NOMO-1 treated with DMSO at 0.1 percent for 48 hours (cell line): ENCODE measurements around the gene STARD7.
A peak's percentile ranks its signal among the peaks of the same experiment; 100 is the strongest.
"Not testable (repeated sequence)": the region's sequence is repeated elsewhere in the genome, so short reads cannot be mapped to it uniquely, and the experiment has no call there.

Source experiments
- DNase-seq: peaks from one replicate; lab custom pipeline; 2025; ENCODE audit not compliant: unreplicated experiment; lab: John Stamatoyannopoulos, UW

Gene STARD7

DNA sequence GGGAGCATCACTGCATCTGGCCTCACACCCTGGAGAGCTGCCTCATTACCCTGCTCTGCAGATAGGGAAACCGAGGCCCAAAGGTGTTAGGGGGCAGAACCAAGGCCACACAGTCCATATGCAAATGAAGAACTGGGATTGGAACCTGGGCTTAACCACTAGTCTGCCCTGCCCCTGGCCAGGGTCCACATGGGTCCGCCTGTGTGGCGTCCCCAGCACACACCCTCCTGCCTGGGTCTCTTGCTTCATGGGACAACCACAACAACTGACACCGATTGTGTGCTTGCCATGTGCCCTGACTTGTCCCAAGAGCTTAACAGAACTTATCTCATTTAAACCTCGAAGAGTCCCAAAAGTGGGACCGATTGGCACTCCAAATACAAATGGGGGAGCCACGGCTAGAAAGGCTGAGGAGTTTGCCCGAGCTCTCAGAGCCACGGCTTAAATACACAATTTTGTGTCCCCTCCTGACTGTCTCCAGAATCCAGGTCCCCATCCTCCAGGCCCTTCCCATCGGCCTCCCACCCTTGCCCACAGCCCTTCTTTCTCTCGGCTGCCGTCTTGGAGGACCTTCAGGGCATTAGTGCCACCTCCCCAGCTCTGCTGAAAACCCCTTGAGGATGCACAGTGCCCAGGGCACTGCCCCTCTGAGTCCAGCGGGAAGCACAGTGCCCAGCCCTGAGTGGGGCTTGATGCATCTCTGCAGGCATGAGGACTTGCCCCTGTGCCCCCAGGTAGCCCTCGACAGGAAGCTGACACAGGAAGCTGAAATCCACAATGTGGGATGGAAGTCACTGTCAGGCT, 57.6 kb downstream of the STARD7 start:
- DNase-seq: no peak

DNA sequence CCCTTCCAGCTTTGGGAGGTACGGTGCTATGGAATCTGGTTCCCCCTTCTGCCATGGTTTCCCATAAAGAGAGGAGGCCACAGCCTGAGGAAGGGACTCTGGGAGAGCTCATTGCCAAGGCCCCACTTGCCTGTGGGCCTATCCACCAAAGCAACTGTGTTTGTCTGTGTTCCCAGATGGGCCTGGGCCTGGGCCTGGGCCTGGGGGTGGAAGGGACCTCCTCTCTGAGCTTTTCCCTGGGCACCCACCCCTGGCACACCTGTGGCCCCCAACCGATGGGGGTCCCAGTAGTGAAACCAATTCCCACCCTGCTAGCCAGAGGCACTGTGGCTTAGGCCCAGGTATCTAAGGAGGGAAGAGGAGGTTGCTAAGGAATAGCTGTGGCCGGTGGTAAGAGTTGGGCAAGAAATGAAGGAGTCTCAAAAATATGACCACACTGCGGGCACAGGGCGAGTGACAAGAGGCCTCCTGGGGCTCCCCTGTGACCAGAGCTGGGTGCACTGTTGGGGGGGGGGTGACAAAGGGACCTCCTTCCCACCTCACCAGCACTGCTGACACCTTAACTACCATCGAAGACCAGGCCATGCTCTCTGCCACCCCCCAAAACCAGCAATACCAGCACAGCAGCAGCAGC, 58.5 kb downstream of the STARD7 start:
- no peak for DNase-seq

DNA sequence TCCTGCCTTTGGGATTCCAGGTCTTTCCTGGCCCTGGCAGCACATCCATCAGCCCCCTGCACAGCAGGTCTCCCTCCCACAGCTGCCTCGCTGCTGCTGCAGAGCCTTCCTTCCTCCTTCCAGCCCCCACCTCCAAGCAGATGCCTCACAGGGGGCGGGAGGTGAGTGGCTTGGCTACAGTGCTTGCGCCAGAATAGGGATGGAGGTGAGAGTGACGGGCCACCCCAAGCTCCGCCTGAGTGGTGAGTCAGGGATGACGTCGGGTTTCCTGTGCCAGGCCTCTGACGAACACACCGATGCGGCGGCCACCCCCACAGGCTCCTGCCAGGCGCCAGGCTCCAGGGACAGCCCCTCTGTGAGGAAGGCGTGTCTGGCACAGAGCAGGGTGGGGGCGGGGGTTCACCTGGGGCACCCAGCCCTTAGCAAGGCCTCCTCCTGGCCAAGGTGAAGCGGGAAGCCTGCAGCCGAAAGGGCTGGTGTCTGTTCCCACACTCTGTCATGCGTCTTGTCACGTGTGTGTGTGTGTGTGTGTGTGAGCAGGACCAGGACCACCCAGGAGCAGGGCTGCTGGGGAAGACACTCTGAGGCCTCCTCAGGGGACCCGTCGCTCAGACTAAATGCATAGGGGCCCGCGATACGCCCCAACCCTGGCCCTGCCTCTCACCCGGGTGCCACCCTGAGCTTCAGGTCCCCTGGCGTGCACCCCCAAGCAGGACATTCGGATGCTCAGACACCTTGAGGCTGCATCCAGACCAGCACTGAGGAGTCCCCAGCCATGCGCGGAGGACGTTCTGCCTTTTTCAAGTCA, 60.0 kb downstream of the STARD7 start:
- DNase-seq: peak; percentile 83

DNA sequence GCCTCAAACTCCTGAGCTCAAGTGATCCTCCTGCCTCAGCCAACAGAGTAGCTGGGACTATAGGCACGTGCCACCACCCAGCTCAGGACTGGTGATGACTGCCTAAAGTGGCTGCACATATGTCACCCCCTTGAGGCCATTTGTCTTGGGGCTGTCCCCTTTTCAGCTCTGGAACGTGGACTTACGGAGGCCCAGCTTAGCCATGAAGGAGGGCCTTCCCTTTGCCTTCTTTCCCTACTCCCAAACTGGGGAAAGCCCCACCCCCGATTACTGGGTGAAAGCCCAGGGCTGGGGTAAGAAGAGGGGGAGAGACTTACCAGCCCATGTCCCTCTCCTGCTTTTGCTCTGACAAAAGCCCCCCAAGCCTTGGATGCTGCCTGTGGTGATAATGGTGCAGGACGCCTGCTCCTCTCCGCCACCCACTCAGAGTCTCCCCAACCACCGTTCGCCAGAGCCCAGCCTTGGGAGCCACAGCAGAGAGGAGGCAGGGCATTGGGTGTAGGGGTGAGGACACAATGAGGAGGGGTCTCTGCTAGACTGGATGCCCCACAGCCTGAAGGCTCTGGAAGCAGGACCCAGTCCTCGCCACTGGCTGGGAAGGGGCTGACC, 60.9 kb downstream of the STARD7 start:
- no peak for DNase-seq

DNA sequence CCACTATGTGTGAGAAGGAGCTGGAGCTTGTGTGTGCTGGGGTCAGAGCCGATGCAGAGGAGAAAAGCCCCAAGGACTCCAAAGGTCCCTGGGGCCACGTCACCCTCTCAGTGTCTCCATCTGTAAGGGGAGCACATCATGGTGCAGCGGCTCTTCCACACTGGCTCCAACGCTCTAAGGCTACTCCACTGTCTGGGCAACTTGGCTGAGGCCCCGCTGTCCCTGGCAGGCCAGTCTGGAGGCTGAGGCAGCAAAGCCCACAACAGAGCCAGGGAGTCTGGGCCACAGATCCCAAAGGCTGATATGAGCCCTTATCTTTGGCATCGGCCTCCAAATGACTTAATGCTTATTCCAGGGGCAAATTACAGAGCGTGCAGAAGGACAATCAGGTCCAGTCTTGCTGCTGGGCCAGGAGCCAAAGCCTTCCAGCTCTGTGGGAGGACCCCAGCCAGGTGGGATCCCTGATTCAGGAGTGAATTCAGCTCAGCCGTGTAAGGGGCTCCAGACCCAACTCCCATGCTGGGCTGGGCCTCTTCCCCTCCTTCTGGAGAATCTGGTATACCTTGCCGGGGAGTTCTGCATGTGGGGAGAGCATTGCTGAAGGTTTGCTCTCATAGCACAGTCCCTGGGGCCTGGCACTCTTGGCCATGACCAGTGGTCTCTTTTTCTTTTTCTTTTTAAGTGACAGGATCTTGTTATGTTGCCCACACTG, 61.6 kb downstream of the STARD7 start:
- no peak for DNase-seq

DNA sequence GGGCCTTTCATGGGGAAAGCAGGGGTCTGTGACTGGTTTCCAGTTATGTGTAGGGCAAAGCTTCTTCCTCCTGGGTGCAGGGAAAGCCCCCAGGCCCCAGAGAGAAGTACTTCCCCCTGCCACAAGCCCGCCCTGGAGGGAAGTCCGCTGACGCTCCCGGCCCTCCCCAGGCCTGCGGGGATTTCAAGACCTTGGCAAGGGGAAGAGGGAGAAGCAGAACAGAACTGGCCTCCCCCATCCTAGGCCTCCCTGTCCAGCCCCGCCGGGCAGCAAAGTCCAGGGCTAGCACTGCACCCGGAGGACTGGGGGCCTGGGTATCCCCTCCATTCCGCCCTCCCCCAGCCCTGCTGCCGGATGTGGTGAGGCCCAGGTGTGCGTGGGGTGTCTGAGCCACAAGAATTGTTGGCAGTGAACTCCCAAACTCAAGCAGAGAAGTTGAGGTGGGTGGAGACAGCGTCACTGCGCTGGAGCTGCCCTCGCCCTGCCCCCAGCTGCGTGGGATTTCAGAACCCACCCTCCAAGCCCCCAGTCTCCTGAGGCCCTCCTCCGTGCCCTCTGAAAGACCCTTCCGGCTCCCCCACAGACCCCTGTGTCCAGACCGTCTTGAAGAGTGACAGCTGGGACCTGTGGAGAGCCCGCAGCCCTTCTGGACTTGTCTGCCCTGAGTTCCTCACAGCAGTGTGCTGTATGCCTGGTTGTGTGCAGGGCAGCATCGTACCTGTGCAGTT, 62.3 kb downstream of the STARD7 start:
- DNase-seq: peak; percentile 59

DNA sequence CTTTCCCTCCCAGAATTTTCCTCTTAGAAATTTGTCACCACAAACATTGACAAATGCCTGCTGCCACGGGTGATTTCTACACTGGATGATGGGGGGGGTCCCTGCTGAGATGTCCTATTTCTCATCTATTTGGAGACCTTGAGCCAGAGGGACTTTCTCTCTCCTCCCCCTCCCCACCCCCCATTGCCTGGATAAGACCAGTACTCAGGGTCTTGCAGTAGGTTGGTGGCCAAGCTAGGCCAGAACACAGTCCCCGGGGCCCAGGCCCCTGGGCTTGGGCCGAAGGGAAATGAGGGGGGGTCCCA, 62.8 kb downstream of the STARD7 start:
- no peak for DNase-seq

DNA sequence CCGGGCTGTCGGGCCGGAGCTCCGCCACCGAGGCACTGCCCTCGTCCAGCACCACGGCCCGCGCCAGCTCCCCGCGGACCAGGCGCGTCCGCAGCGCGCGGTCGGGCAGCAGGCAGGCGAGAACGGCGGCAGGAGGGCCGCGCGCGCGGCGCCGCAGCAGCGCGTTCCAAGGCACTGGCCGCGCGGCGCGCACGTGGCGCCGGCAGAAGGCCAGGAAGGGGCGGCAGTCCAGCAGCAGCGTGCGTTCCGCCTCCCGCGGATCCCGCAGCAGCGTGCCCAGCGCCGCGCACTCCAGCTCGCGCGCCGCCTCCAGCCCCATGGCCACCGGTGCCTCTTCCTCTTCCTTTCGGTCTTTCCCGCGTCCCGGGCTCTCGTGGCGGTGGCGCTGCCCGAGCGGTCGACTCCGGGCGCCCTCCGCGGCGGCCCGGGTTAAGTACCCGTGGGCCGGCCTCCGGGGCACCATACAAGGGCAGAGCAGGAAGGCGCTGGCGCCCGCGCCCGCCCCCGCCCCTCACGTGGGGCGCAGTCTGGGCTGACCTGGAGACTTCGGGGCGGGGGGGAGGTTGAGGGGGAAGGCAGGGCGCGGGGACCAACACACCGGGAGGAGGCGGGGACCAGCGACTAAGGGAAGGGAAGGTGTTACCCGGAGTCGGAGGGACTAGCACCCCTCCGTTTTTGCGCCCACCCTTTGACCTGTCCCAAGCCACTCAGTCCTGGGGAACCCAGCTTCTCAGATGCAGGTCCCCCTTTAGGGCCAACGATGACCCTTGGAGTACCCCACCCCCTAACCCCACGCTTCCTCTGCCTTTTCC, 63.4 kb downstream of the STARD7 start, which contains the start of gene DUSP2:
TSS of gene DUSP2 (minus strand) at position 405 of the 812 bp plus-strand sequence. CDS start at position 319, 86 bp downstream.
- peak; percentile 77 for DNase-seq

DNA sequence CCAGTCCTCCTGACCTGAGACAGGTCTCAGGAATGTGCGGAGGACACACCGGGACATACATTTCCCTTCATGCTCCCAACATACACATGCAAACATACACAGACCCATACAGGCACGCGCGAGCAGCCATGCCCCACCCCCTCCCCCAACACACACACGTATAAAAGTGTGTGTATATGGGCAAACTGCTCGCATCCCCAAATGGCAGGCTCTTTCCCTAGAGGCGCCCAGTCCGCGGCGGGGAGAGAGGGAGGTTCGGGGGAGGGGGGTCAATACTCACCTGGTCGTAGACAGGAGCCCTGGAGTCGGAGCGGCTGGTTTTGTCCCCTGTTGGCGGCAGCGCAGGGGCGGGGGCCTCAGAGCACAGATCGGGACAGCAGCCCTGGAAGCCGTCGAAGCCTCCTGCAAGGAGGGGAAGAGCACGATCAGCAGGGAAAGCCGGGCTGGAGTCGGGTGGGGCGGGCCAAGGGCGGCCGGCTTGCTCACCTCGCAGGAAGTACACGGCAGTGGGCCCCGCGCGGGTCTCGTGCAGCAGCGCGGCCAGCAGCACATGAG, 64.1 kb downstream of the STARD7 start:
- DNase-seq: no peak

DNA sequence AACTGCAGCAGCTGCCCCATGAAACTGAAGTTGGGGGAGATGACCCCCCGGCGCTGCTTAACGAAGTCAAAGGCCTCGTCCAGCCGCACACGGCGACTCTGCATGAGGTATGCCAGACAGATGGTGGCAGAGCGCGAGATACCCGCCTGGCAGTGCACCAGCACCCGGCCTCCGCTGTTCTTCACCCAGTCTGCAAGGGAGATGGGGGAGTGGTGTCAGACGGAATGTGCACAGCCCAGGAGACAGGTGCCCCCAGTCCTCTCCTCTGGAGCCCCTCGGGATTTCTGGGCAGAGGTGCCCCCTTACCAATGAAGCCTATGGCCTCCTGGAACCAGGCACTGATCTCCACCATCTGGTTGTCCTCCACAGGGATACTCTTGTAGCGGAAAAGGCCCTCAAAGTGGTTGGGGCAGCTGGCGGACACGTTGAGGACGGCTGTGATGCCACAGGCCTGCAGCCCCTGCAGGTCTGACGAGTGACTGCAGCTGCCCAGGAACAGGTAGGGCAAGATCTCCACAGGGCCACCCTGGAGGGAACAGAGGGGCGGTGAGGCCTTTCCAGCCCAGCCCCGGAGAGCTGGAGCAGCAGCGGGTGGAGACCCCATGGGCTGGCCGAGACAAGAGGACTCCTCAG, 64.7 kb downstream of the STARD7 start:
- peak; percentile 4 for DNase-seq

DNA sequence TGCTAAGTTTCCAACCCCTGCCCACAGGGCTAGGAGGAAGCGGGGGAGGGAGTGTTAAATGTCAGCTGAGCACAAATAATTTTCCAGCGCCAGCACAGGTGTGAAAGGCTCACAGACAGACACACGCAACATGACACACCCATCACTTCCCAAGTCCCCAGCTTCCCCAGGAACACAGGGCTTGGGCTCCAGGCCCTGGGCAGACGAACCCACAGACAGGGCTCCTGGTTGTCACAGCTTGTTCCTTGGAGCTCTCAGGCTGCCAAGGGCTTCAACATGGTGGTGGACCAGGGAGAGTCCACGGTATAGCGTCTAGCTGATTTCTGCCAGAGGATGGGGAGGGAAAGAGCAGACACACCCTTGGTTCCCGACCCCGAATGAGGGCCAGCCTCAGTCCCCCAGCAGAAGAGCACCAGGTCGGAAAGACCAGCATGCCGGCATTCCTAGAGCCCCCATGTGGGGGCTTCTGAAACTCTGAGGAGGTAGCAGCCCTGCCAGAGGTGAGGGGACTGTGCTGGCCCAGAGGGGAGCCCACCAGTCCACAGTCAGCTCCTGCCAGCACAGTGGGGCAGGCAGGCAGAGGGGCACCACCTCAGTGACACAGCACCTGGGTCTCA, 65.3 kb downstream of the STARD7 start:
- DNase-seq: no peak

DNA sequence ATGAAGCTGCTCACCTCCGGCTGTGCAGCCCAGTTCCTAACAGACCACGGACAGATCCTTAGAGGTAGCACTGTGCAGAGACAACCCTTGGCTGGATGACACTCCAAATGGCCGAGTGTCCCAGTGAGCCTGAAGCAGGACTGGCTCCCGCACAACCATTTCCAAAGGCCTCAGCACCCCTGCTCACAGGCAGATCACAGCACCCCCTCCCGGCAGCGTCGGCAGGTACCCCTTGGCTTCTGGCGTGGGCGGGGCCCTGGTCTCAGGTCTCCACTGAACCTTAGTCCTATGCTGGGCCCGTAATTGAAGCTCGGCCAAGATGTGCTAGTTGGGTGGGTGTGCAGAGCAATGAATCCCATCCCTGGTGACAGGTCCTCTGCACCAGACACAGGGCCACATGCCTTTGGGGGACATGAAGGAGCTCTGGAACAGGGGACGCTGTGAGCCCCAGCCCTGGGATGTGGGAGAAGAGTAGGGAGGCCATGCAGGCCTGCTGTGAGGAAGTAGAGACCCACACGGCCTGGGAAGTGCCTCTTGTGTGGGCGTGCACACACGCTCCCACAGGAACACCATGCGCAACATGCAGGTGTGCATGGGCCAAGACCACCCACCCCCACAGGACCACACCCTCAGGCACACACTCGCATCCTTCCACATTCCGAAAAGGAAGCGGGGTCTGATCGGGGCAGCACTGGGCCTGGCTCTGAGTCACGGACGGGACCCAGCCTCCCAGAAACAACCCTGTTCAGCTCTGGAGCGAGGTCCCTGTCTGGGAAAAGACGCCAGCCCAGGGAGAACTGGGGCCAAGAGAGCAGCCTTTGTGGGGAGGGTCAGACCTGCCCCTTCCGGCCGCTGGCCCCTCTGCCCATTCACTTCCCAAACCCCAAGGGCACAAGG, 66.2 kb downstream of the STARD7 start:
- no peak for DNase-seq

DNA sequence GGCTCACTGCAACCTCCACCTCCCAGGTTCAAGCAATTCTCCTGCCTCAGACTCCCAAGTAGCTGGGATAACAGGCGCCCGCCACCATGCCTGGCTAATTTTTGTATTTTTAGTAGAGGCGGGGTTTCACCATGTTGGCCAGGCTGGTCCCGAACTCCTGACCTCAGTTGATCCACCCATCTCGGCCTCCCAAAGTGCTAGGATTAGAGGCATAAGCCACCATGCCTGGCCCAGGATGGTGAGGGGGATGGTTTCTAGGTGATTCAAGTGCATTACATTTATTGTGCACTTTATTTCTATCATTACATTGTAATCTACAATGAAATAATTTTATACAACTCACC, 67.0 kb downstream of the STARD7 start:
- not testable (repeated sequence) for DNase-seq

DNA sequence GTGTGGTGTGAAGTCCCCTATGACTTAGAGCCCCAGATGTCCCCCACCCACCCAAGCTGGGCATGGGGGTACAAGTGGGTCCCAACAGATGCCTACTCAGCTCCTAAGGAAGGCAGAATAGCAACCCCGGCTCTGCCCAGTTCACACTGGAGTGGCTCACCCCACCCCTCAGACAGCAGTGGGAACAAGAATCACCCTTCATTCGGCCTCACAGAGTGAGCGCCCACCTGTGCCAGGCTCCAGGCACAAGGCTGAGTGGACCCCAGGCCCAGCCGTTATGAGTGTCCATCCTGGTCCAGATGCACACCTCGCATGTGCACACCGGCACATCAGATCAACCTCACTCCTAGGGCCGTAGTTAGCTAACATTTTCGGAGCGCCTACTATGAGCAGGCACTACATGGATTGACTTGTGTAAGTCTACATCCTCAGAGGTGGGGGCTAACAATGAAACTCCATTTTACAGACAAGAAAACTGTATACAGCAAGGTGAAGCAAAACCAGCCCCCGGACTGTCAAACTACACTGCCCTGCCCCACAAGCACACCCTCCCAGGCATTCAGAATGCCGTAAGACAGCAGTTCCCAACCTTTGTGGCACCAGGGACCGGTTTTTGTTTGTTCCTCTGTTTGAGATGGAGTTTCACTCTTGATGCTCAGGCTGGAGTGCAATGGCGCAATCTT, 67.5 kb downstream of the STARD7 start:
- no peak for DNase-seq

DNA sequence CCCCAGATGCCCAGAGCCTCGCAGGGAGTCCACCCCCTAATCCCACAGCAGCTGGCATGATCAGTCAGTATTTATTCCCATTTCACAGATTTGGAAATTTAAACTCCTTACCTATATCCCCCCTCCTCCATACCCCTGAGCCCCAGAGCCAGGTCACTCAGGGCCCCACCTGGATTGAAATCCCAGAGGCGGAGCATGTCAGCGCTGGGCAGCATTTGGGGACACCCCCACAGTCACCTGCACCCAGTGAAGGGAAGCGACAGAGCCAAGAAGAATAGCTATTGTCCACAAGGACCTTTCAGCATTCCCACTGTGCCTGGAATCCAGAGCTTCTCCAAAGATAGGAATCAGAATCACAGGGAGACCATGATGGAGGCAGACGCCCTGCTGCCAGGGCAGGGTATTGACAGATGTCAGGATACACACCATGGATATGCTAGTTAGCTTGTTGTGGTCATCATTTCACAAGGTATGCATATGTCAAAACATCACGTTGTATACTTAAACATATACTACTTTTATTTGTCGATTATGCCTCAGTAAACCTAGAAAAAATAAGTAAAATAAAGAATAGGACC, 69.4 kb downstream of the STARD7 start:
- no peak for DNase-seq
